Mesodermal cell (in vitro differentiated cells): ENCODE results near the gene MAU2.
"Not testable (repeated sequence)": the region's sequence is repeated elsewhere in the genome, so short reads cannot be mapped to it uniquely, and the experiment has no call there.

ENCODE experiments used
- H3K27ac ChIP-seq: 2 replicates; pipeline ENCODE4 v1.7.0; 2013; ENCODE audit warnings: mild to moderate bottlenecking, low read depth, low read length, moderate library complexity; ENCODE audit not compliant: severe bottlenecking
- H3K36me3 ChIP-seq: 2 replicates; pipeline ENCODE4 v1.7.1; 2013; ENCODE audit warnings: mild to moderate bottlenecking, low read length, moderate library complexity; ENCODE audit not compliant: control insufficient read depth, insufficient read depth
- H3K4me1 ChIP-seq: one replicate; pipeline ENCODE4 v1.7.1; 2013; ENCODE audit warnings: mild to moderate bottlenecking, low read length; ENCODE audit not compliant: insufficient read depth, control insufficient read depth, poor library complexity, severe bottlenecking
- H3K4me3 ChIP-seq: 2 replicates; pipeline ENCODE4 v1.7.0; 2013; ENCODE audit warnings: low read length, control low read depth, mild to moderate bottlenecking; ENCODE audit not compliant: insufficient read depth, poor library complexity, severe bottlenecking; ENCODE audit errors: extremely low read depth
- H3K9me3 ChIP-seq: 2 replicates; pipeline ENCODE4 v1.7.1; 2013; ENCODE audit warnings: mild to moderate bottlenecking, low read length, moderate library complexity; ENCODE audit not compliant: control insufficient read depth
- WGBS, 2 experiments: methylation state at CpG; one replicate each; pipeline ENCODE4 v1.1.5; 2013; ENCODE audit warnings: missing lambda C conversion rate in 2 of 2; ENCODE audit not compliant: insufficient coverage in 2 of 2; 5-methylcytosine and 5-hydroxymethylcytosine counted together

Gene MAU2

DNA sequence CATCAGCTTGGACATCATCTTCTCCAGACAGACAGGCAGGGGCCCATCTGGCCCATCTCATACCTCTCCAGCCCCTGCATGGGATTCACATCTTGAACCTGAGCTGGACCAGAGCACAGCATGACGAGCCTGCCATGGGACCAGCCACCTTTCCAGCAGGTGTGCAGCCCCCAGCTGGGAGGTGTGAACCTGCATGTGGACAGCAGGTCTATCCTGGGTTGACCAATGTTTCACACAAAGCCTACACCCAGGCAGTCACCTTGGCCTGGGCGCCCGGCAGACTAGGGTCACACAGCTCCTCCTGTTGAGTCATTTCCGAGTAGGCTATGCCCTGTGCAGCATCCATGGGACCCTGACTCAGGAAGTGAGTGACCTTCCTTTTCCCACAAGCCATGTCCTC is 41.4 kb downstream of the MAU2 start:
- Histone ChIP-seq H3K9me3 (no peaks in the 10 kb centered on the region), H3K27ac (no peak overlapping the region)
- whole genome bisulfite sequencing, 2 experiments = 98 to 100% methylated on average over 3 to 4 of the region's 4 CpGs

GRCh38 chr19:19366434-19367396 is 46.1 kb downstream of the MAU2 start:
- WGBS, 2 experiments = 59 to 62% methylated on average over 13 to 15 of the region's 18 CpGs
- Histone ChIP-seq H3K9me3 (no peaks in the 10 kb centered on the region), H3K4me3 (no peak overlapping the region), H3K4me1 (peaks cover 8% of the 10 kb centered on the region), H3K27ac (no peak overlapping the region), H3K36me3 (no peaks in the 10 kb centered on the region)

More for the DNA sequence above, 41.4 kb downstream of the MAU2 start:
- no peak overlapping the region for H3K4me3 ChIP-seq
- no peaks in the 10 kb centered on the region for H3K4me1 ChIP-seq
- peaks cover 8% of the 10 kb centered on the region for H3K36me3 ChIP-seq

GRCh38 chr19:19368087-19368486 is 47.5 kb downstream of the MAU2 start:
- Histone ChIP-seq H3K4me3 (no peak overlapping the region), H3K9me3 (no peaks in the 10 kb centered on the region), H3K27ac (no peak overlapping the region), H3K4me1 (peaks cover 8% of the 10 kb centered on the region), H3K36me3 (no peaks in the 10 kb centered on the region)
- WGBS, 2 experiments = 85 to 92% methylated on average over 7 of the region's 7 CpGs

DNA sequence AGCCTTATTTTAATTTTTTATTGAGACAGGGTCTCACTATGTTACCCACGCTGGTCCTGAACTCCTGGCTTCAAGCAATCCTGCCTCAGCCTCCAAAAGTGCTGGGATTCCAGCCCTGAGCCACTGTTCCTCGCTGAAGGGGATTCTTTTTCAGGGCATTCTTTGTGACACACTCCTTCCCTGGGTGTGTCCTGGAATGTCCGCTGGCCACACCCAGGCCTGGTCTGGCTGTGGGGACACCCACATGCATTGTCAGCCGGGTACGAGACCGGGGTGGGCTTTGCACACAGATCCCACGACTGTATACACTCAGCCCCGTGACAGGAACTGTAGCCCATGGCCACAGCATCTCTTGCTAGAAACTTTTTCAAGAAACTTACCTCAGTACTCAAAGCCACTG is 50.4 kb downstream of the MAU2 start:
- peaks cover 8% of the 10 kb centered on the region for H3K4me1 ChIP-seq
- H3K9me3 ChIP-seq = no peaks in the 10 kb centered on the region
- no peaks in the 10 kb centered on the region for H3K36me3 ChIP-seq
- 81 to 95% methylated on average over 8 of the region's 8 CpGs for WGBS, 2 experiments
- no peak overlapping the region for H3K27ac ChIP-seq
- H3K4me3 ChIP-seq = no peak overlapping the region

DNA sequence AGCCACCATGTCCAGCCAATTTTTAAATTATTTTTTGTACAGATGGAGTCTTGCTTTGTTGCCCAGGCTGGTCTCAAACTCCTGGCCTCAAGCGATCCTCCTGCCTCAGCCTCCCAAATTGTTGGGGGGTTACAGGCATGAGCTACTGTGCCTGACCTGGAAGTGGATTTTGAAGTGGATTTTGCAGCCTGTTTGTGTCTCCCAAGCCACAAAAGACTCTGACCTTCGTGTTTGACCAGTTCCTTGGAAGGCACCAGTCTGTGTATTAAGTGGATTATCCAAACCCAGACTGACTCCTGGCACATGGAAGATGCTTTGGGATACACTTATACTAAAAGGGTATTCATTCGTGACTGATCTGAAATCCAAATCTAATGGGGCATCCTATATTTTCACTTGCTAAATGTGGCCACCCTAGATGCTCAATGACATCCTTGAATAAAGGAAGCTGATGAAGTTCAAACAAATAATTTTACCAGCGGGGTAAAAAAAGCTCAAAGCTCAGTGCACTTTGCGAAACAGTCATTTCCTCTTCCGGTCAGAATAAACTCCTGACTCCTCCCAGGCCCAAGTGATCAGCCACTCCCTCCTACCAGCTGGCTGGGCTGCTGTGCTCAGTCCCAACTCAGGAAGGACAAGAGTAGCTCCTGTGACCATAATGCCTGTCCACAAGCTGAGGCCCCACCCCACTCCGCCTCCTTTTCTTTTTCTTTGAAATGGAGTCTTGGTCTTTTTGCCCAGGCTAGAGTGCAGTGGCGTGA is 52.2 kb downstream of the MAU2 start:
- H3K36me3 ChIP-seq = no peaks in the 10 kb centered on the region
- H3K27ac ChIP-seq = no peak overlapping the region
- WGBS, 2 experiments = 73 to 82% methylated on average over 6 to 7 of the region's 8 CpGs
- H3K9me3 ChIP-seq = no peaks in the 10 kb centered on the region
- peaks cover 8% of the 10 kb centered on the region for H3K4me1 ChIP-seq
- no peak overlapping the region for H3K4me3 ChIP-seq

- Histone ChIP-seq H3K4me1 (no peaks in the 10 kb centered on the region), H3K9me3 (peaks cover 7% of the 10 kb centered on the region), H3K4me3 (no peak overlapping the region), H3K27ac (no peak overlapping the region), H3K36me3 (no peaks in the 10 kb centered on the region)
- whole genome bisulfite sequencing, 2 experiments = 93 to 94% methylated on average over 2 of the region's 2 CpGs
Measured at GRCh38 chr19:19379527-19379926, 58.9 kb downstream of the MAU2 start.

DNA sequence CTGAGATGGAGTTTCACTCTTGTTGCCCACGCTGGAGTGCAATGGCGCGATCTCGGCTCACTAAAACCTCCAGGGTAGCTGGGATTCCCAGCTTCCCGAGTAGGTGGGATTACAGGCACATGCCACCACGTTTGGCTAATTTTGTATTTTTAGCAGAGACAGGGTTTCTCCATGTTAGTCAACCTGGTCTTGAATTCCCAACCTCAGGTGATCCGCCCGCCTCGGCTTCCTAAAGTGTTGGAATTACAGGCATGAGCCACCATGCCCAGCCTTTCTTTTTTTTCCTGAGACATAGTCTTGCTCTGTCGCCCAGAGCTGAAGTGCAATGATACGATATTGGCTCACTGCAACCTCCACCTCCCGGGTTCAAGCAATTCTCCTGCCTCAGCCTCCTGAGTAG is 59.7 kb downstream of the MAU2 start:
- not testable (repeated sequence) for H3K27ac ChIP-seq, H3K36me3 ChIP-seq, H3K4me3 ChIP-seq, H3K4me1 ChIP-seq, H3K9me3 ChIP-seq
- WGBS, 2 experiments = 92 to 96% methylated on average over 9 to 12 of the region's 12 CpGs

DNA sequence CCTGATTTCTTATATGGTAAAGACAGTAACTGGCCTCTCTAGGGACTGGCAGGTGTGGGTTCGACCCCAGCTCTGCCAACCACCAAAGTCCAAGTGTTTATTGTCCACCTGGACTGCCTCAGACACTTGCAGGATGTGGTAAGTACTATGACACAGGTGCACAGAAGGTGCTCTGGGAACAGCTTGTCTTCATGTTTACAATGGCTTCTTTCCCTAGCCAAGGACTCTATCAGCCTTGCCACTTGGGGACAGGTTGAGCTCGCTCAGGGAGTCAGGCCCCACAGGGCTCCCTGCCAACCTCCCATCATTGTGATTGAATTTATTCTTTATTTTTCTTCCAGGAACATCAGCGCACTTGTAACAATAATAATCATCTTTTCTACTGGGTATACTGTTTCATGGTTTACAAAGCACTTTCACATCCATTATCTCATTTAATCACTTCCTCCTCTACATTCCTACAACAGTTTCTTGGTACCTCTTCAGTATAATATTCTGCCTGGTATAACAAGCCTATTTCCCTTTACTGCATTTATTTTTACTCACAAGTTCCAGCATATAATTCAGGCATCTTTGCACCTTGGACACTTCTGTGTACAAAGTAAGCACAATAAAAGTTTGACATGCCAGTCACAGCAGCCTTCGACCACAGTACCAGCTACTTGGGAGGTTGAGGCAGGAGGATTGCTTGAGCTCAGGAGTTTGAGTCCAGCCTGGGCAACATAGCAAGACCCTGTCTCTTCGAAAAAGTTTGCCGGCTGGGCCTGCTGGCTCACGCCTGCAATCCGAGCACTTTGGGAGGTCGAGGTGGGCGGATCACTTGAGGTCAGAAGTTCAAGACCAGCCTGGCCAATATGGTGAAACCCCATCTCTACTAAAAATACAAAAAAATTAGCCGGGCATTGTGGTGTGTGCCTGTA is 60.6 kb downstream of the MAU2 start:
- Histone ChIP-seq H3K9me3 (peaks cover 7% of the 10 kb centered on the region), H3K4me3 (no peak overlapping the region), H3K4me1 (no peaks in the 10 kb centered on the region), H3K27ac (no peak overlapping the region), H3K36me3 (no peaks in the 10 kb centered on the region)
- WGBS, 2 experiments = 88 to 90% methylated on average over 6 to 7 of the region's 11 CpGs

DNA sequence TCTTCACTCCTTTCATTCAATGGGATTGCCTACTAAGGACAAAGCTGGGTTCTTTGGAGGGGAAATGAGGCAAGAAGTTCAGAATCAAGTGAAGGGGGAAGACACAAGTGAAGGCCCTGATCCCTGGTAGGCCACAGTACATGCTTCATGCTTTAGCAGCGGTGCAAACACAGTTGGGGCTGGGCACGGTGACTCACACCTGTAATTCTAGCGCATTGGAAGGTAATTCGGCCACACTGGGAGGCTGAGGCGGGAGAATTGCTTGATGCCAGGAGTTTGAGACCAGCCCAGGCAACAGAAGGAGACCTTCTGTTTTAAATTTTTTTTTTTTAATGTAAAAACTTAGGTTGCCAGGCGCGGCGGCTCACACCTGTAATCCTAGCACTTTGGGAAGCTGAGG is 61.5 kb downstream of the MAU2 start:
- Histone ChIP-seq H3K27ac (no peak overlapping the region), H3K4me1 (no peaks in the 10 kb centered on the region), H3K36me3 (no peaks in the 10 kb centered on the region), H3K9me3 (peaks cover 7% of the 10 kb centered on the region), H3K4me3 (no peak overlapping the region)
- 95 to 98% methylated on average over 8 of the region's 8 CpGs for WGBS, 2 experiments

GRCh38 chr19:19384486-19384885 is 63.9 kb downstream of the MAU2 start:
- Histone ChIP-seq H3K4me3 (peak overlapping the region; percentile 27), H3K4me1 (peaks cover 20% of the 10 kb centered on the region), H3K9me3 (peaks cover 7% of the 10 kb centered on the region), H3K36me3 (peaks cover 6% of the 10 kb centered on the region), H3K27ac (no peak overlapping the region)
- WGBS, 2 experiments = 82 to 90% methylated on average over 9 to 11 of the region's 13 CpGs
